Psoas muscle (tissue), 8 donors: ENCODE measurements around the gene C12orf75. TPM values are rescaled to one million over a fixed set of nuclear protein-coding genes. Genes with fewer than 3 reads are reported as not detected.
A peak's percentile ranks its signal among the peaks of the same experiment; 100 is the strongest.

Experiments used
- ATAC-seq, 4 donors: fragments of 200-7000 bp; cut with Tn5 transposase; one replicate each; pipeline ENCODE4 v1.9.1; 2020; ENCODE audit warnings: moderate library complexity in 3 of 4, mild to moderate bottlenecking in 2 of 4
- DNase-seq, 2 donors: peaks; one replicate each; pipeline ENCODE4 v3.0.0-alpha.2; 2020
- H3K27ac ChIP-seq: fragments of 200-600 bp; one replicate; pipeline ENCODE4 v1.8.0; 2022
- H3K27me3 ChIP-seq, 3 donors: fragments of 200-600 bp in 1 of 3; one replicate each; pipeline versions ENCODE4 v1.6.1 to v1.8.0; 2013 to 2022; ENCODE audit warnings: low read length in 2 of 3, mild to moderate bottlenecking in 2 of 3, moderate library complexity in 1 of 3; ENCODE audit not compliant: insufficient read depth in 3 of 3
- H3K36me3 ChIP-seq, 2 donors: fragments of 200-600 bp in 1 of 2; one replicate each; pipeline versions ENCODE4 v1.6.1 to v1.8.0; 2013 to 2022; ENCODE audit warnings: low read depth in 1 of 2, mild to moderate bottlenecking in 1 of 2, moderate library complexity in 1 of 2; ENCODE audit not compliant: insufficient read depth in 1 of 2
- H3K4me1 ChIP-seq: fragments of 200-600 bp; one replicate; pipeline ENCODE4 v1.8.0; 2022
- H3K4me3 ChIP-seq: fragments of 200-600 bp; one replicate; pipeline ENCODE4 v1.8.0; 2022; ENCODE audit warnings: mild to moderate bottlenecking
- H3K9me3 ChIP-seq: fragments of 200-600 bp; one replicate; pipeline ENCODE4 v1.8.0; 2022
- WGBS, 3 donors: extraction: QIAGEN DNeasy Blood & Tissue Kit; methylation state at CpG; one replicate each; pipeline versions ENCODE4 v1.1.6 to v1.1.7; 2013; 5-methylcytosine and 5-hydroxymethylcytosine counted together
- intact Hi-C, 2 donors: fragments of 100-400 bp; cut with DNase I; formaldehyde crosslinking; loops; one replicate each; pipeline versions ENCODE4 v1.11.0 to v1.14.2; 2022
- polyA plus RNA-seq, 3 donors: library from polyadenylated mRNA; stranded (reverse); fragments of 200-250 nt; gene quantifications; one replicate each; pipeline ENCODE4 v1.2.3, GENCODE V29; 2013
- total RNA-seq, 4 donors: library from RNA; stranded (reverse); fragmentation: NEBNext Ultra II Directional in 2 of 4; extraction: Animal tissue kit (Norgen Biotek cat#: 25700) in 2 of 4; gene quantifications; one replicate each; pipeline versions ENCODE4 v1.2.1 to v1.2.4, GENCODE V29; 2021 to 2023
- TF ChIP-seq, protein P1 (sequence below): fragments of 200-600 bp; IDR thresholded peaks from one replicate; pipeline ENCODE4 v1.8.0; 2022; ENCODE audit warnings: antibody characterized with exemption
- donor health status: healthy with polysubstance abuse.
- donor health status: DM: no; HTN: no; CAD: no; lungs with moderate emphysema.
- donor health status: Bipolar disorder and iron deficiency.
- donor health status: healthy.
- donor health status: DM: yes; HTN: yes; CAD: no.
- donor health status: DM: no; HTN: no; CAD: no.
- donor health status: DM: no; HTN: no; CAD: no.
- donor health status: DM: yes; HTN: yes; CAD: no.

The C12orf75 gene
- total and polyA plus RNA-seq, 7 donors, result 25.6 to 228 (median 76.5) TPM

DNA sequence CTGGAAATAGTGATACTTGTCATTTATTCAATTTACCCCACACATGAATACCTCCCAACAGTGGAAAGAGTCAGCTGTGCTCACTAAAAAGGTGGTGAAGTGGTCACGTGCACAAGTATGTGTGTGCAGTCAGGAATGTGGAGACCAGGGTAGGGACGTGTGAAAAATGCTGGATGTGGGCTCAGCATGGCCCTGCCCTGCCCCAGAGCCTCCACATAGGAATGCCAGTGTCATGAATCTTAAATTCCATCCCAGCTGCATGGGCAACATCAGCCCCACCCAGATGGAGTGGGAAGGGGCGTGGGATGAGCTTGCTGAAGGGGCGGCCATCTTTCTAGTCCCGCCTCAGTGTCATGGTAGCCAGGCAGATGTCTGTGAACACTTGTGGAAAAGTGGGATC is 87.7 kb downstream of the C12orf75 start:
- TF ChIP-seq, protein P1, sequence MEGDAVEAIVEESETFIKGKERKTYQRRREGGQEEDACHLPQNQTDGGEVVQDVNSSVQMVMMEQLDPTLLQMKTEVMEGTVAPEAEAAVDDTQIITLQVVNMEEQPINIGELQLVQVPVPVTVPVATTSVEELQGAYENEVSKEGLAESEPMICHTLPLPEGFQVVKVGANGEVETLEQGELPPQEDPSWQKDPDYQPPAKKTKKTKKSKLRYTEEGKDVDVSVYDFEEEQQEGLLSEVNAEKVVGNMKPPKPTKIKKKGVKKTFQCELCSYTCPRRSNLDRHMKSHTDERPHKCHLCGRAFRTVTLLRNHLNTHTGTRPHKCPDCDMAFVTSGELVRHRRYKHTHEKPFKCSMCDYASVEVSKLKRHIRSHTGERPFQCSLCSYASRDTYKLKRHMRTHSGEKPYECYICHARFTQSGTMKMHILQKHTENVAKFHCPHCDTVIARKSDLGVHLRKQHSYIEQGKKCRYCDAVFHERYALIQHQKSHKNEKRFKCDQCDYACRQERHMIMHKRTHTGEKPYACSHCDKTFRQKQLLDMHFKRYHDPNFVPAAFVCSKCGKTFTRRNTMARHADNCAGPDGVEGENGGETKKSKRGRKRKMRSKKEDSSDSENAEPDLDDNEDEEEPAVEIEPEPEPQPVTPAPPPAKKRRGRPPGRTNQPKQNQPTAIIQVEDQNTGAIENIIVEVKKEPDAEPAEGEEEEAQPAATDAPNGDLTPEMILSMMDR, result no peak
- Histone ChIP-seq H3K27ac (no peak overlapping the region), H3K4me1 (no peaks in the 10 kb centered on the region), H3K27me3 (no peaks in the 10 kb centered on the region), H3K9me3 (no peaks in the 10 kb centered on the region), H3K4me3 (no peak overlapping the region), H3K36me3 (no peaks in the 10 kb centered on the region)
- intact Hi-C loops, result no loop called here
- 70 to 83% (median 77%) methylated on average over 5 of the region's 5 CpGs for WGBS, 3 donors
- DNase-seq (no peak), ATAC-seq (no peak)

DNA sequence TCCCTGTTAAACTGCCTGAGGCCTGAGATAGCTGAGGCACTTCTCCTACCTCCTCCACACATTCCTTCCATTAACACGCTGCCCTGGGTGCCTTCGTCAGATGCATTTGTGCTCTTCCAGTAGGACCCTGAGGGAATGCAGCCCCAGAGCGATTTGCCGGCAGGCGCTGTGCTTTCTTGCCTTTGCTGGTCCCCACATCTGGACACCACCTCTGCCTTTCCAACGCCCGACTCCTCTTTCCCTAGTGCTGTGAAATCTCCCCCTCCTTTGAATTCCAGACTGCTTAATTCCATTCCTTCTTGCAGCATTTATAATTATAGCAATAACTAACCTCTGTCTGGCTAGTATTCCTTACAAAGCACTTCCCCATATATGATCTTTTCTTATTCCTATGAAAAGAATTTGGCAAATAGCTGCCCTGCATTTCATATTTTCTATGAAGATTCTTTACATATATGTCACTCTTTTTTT is 88.4 kb downstream of the C12orf75 start:
- intact Hi-C loops, result no loop called here
- Histone ChIP-seq H3K27me3 (no peaks in the 10 kb centered on the region), H3K4me3 (no peak overlapping the region), H3K9me3 (no peaks in the 10 kb centered on the region), H3K27ac (no peak overlapping the region), H3K4me1 (no peaks in the 10 kb centered on the region), H3K36me3 (no peaks in the 10 kb centered on the region)
- ATAC-seq, result no peak
- TF ChIP-seq, protein P1, result no peak
- 81 to 86% (median 85%) methylated on average over 7 of the region's 7 CpGs for WGBS, 3 donors
- no peak for DNase-seq

DNA sequence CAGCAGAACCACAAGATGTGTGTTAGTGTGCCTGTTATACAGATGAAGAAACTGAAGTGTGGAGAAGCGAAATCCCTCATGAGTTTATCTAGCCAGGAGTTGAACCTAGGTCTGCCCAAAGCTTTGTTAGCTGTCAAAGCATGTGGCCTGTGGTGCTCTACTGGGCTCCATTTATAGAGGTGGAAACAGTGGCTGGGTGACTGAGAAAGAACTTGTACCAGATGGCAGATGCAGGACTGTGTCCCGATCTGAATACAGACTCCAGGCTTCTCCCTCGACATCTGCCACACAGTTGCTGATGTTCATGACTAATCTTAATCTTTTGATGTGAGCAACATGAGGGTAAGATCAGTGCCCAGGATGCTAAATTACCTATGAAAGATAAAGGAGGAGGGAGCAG is 89.1 kb downstream of the C12orf75 start:
- H3K27ac ChIP-seq, result no peak overlapping the region
- intact Hi-C loops, result loop anchor here (5.0 to 10.0 kb wide), 5 partner anchors 285 to 865 kb away; partner anchors contain the start of gene NUAK1 (in 1 of the 2)
- no peak overlapping the region for H3K4me3 ChIP-seq
- ATAC-seq (no peak), DNase-seq (no peak)
- TF ChIP-seq, protein P1, result no peak
- no peaks in the 10 kb centered on the region for H3K9me3 ChIP-seq
- no peaks in the 10 kb centered on the region for H3K27me3 ChIP-seq
- WGBS, 3 donors, result 93 to 95% (median 94%) methylated on average over 3 of the region's 3 CpGs
- no peaks in the 10 kb centered on the region for H3K4me1 ChIP-seq
- no peaks in the 10 kb centered on the region for H3K36me3 ChIP-seq

DNA sequence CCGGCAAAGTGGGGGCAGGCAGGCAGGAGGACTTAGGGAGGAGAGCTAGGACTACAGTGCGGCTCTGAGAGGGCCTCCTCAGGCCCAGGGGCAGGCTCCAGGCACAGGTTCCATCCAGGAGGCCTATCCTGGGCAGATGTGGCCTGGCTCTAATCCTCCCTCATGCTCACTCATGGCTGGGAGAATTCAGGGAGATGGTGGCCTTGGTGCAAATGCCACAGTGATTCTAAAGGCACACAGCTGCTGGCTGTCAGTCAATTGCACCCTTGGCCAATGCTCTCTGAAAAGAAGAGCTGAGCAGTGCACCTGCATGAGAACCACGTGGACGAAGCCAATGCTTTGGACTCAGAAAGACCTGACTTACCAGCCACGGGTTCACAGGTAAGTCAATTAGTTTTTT is 89.6 kb downstream of the C12orf75 start:
- intact Hi-C loops, result loop anchor here (5.0 to 10.0 kb wide), 5 partner anchors 285 to 865 kb away; partner anchors contain the start of gene NUAK1 (in 1 of the 2)
- TF ChIP-seq, protein P1, result no peak
- peak in 2 of 4 donors; percentile 16 to 18 for ATAC-seq
- WGBS, 3 donors, result 65 to 80% (median 77%) methylated on average over 5 of the region's 5 CpGs
- Histone ChIP-seq H3K27ac (no peak overlapping the region), H3K36me3 (no peaks in the 10 kb centered on the region), H3K4me1 (no peaks in the 10 kb centered on the region), H3K27me3 (no peaks in the 10 kb centered on the region), H3K4me3 (no peak overlapping the region), H3K9me3 (no peaks in the 10 kb centered on the region)
- DNase-seq, result no peak

DNA sequence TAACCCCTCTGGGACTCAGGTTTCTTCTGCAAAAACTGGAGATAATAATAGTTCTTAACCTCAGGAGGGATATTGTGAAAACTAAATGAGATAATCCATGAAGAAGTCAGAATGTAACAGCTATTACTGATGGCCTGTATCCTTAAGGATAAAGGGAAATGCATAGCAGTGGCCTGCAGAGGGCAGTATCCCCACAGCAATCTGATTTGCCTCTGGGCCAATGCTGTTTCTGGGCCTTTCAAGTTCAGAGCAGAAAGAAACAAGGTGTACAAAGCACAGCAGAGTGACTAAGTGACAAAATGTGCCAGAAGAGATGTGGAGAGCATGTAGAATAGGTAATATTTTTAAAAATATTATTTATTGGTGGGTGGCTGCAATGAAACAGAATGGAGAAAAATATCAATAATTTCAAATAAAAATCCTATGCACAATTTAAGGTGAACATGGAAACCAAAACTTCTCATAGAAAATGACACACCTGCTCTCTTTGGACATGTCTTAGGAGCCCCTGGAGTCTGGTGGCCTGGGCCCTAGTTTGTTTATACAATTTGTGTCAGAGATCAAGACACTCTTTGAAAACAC is 90.3 kb downstream of the C12orf75 start:
- DNase-seq (peak; percentile 70 to 84), ATAC-seq (peak; percentile 89 to 96 (median 93))
- Histone ChIP-seq H3K9me3 (no peaks in the 10 kb centered on the region), H3K4me3 (no peak overlapping the region), H3K27me3 (no peaks in the 10 kb centered on the region), H3K36me3 (no peaks in the 10 kb centered on the region), H3K27ac (no peak overlapping the region), H3K4me1 (peaks cover 4% of the 10 kb centered on the region)
- TF ChIP-seq, protein P1, result peak; percentile 93
- intact Hi-C loops, result loop anchor here (5.0 to 10.0 kb wide), 5 partner anchors 284 to 864 kb away; partner anchors contain the start of gene NUAK1 (in 1 of the 2)
